NCI-H510A treated with DMSO at 0.1 percent for 48 hours (cell line): ENCODE results near the gene PNPLA8.
"Not testable (repeated sequence)": the region's sequence is repeated elsewhere in the genome, so short reads cannot be mapped to it uniquely, and the experiment has no call there.

Experiments used
- DNase-seq: peaks from one replicate; lab custom pipeline; 2025; lab: John Stamatoyannopoulos, UW

The PNPLA8 gene

GRCh38 chr7:108529341-108529740 lies 3.4 kb upstream of the PNPLA8 start:
- DNase-seq: no peak

- DNase-seq: no peak
These were observed 2.3 kb upstream of the PNPLA8 start for GRCh38 chr7:108528183-108528712.

GRCh38 chr7:108526768-108527017 lies 758 bp upstream of the PNPLA8 start:
- no peak for DNase-seq

- DNase-seq: peak; percentile 53
These were observed 479 bp downstream of the PNPLA8 start for GRCh38 chr7:108525327-108525984.

GRCh38 chr7:108522780-108523179 lies 3.2 kb downstream of the PNPLA8 start:
- DNase-seq: no peak

GRCh38 chr7:108517951-108518350 lies 8.0 kb downstream of the PNPLA8 start:
- DNase-seq: no peak

GRCh38 chr7:108515630-108516029 lies 10.3 kb downstream of the PNPLA8 start:
- no peak for DNase-seq

- DNase-seq: no peak
These were observed 10.9 kb downstream of the PNPLA8 start for GRCh38 chr7:108515013-108515412.

- DNase-seq: no peak
These were observed 14.0 kb downstream of the PNPLA8 start for GRCh38 chr7:108511939-108512338.

- DNase-seq: not testable (repeated sequence)
These were observed 21.4 kb downstream of the PNPLA8 start for GRCh38 chr7:108504576-108504975.

GRCh38 chr7:108503112-108504026 lies 22.6 kb downstream of the PNPLA8 start:
- DNase-seq: no peak

- DNase-seq: no peak
These were observed 26.4 kb downstream of the PNPLA8 start for GRCh38 chr7:108499566-108499965.

GRCh38 chr7:108498481-108498880 lies 27.5 kb downstream of the PNPLA8 start:
- no peak for DNase-seq

- peak; percentile 50 for DNase-seq
These were observed 28.7 kb downstream of the PNPLA8 start for GRCh38 chr7:108497082-108497725.

- no peak for DNase-seq
These were observed 33.2 kb downstream of the PNPLA8 start for GRCh38 chr7:108492742-108493141.

- no peak for DNase-seq
These were observed 37.0 kb downstream of the PNPLA8 start for GRCh38 chr7:108488768-108489538.

- DNase-seq: no peak
These were observed 38.3 kb downstream of the PNPLA8 start for GRCh38 chr7:108487646-108488045.

GRCh38 chr7:108486291-108486966 lies 39.5 kb downstream of the PNPLA8 start:
- DNase-seq: no peak

GRCh38 chr7:108484137-108484536 lies 41.8 kb downstream of the PNPLA8 start:
- DNase-seq: no peak

- DNase-seq: no peak
These were observed 45.6 kb downstream of the PNPLA8 start for GRCh38 chr7:108480311-108480710.

GRCh38 chr7:108479751-108480150 lies 46.2 kb downstream of the PNPLA8 start:
- no peak for DNase-seq
